HCT116 (cell line): ENCODE data around the gene MSRB2. TPM values are rescaled to one million over a fixed set of nuclear protein-coding genes. Genes with fewer than 3 reads are reported as not detected.

ENCODE experiments used
- ATAC-seq: fragments of 200-7000 bp; cut with Tn5 transposase; 2 replicates; pipeline ENCODE4 v1.9.1; 2020; ENCODE audit warnings: mild to moderate bottlenecking, moderate library complexity
- BruUV-seq: library from RNA; stranded (reverse); fragments of 400-500 nt; replicated peaks from 2 replicates; lab custom pipeline; 2021; lab: Mats Ljungman, UMichigan
- CTCF ChIA-PET: fragments of 300-600 bp; sonication (Branson Sonifier 250); formaldehyde crosslinking; loops from one replicate; lab custom pipeline; 2021; ENCODE audit warnings: antibody characterized with exemption; lab: Charles Lee
- POLR2A ChIA-PET: fragments of 300-600, 350-600 bp; sonication (Branson Sonifier 250); formaldehyde crosslinking; loops from one replicate; lab custom pipeline; 2021; ENCODE audit warnings: antibody characterized with exemption; lab: Charles Lee
- RAD21 ChIA-PET, 2 experiments: fragments of 300-600 bp; sonication (Branson Sonifier 250); formaldehyde crosslinking; loops; one replicate each; lab custom pipeline; 2023; ENCODE audit warnings: low total read pairs in 2 of 2; ENCODE audit not compliant: uncharacterized antibody in 2 of 2, unreplicated experiment in 2 of 2, low non-redundant PET in 1 of 2; lab: Charles Lee
- DNase-seq: peaks from one replicate; pipeline ENCODE4 v3.0.0-alpha.2; 2010; ENCODE audit warnings: low read depth, low spot score
- H2AFZ ChIP-seq: fragments of 200-600 bp; shearing (Covaris generic), sonication (generic); 2 replicates; pipeline ENCODE4 v1.6.1; 2017; ENCODE audit warnings: low read depth, mixed run types, mixed read lengths, antibody characterized with exemption, low read length; ENCODE audit not compliant: poor library complexity, severe bottlenecking
- H3K27ac ChIP-seq: 2 replicates; pipeline ENCODE4 v1.5.1; 2012; ENCODE audit warnings: low read depth, low read length
- H3K27me3 ChIP-seq: fragments of 200-600 bp; sonication (generic); 2 replicates; pipeline ENCODE4 v1.6.1; 2016; ENCODE audit warnings: mixed run types, low read length, mixed read lengths; ENCODE audit not compliant: insufficient read depth
- H3K36me3 ChIP-seq, 2 experiments: fragments of 200-500 bp in 1 of 2; fragments of 200-600 bp in 1 of 2; sonication (Bioruptor generic) in 1 of 2; sonication (generic) in 1 of 2; 2 replicates each; pipeline versions ENCODE4 v1.5.1 to v1.6.1; 2014 to 2016; ENCODE audit warnings: low read length in 2 of 2, inconsistent platforms in 1 of 2, mixed read lengths in 1 of 2, mixed run types in 1 of 2; ENCODE audit not compliant: insufficient read depth in 2 of 2, control insufficient read depth in 1 of 2
- H3K4me1 ChIP-seq, 2 experiments: fragments of 200-600 bp in 1 of 2; sonication (generic) in 1 of 2; 2 replicates each; pipeline versions ENCODE4 v1.5.1 to v1.6.1; 2012 to 2017; ENCODE audit warnings: low read length in 2 of 2, inconsistent platforms in 1 of 2, mild to moderate bottlenecking in 1 of 2, mixed read lengths in 1 of 2, mixed run types in 1 of 2, moderate library complexity in 1 of 2; ENCODE audit not compliant: insufficient read depth in 2 of 2, control insufficient read depth in 1 of 2
- H3K4me2 ChIP-seq: fragments of 200-600 bp; sonication (generic); 2 replicates; pipeline ENCODE4 v1.6.1; 2017; ENCODE audit warnings: mixed run types, low read length, mixed read lengths
- H3K4me3 ChIP-seq, 2 experiments: fragments of 200-600 bp in 1 of 2; sonication (generic) in 1 of 2; replicated peaks in 1 of 2; 2 replicates each; pipeline ENCODE4 v1.5.1; 2011 to 2016; ENCODE audit warnings: low read length in 2 of 2, control low read depth in 1 of 2, low read depth in 1 of 2, mild to moderate bottlenecking in 1 of 2, mixed read lengths in 1 of 2, mixed run types in 1 of 2
- H3K79me2 ChIP-seq: fragments of 200-600 bp; sonication (generic); 2 replicates; pipeline ENCODE4 v1.6.1; 2017; ENCODE audit warnings: mild to moderate bottlenecking, mixed run types, low read length, moderate library complexity, mixed read lengths; ENCODE audit not compliant: insufficient read depth
- H3K9ac ChIP-seq: fragments of 200-600 bp; sonication (generic); 2 replicates; pipeline ENCODE4 v1.6.1; 2016; ENCODE audit warnings: low read length, mixed read lengths
- H3K9me2 ChIP-seq: fragments of 200-600 bp; sonication (generic), shearing (Covaris generic); 2 replicates; pipeline ENCODE4 v1.6.1; 2017; ENCODE audit warnings: mixed run types, mild to moderate bottlenecking, moderate library complexity; ENCODE audit not compliant: insufficient read depth
- H3K9me3 ChIP-seq, 2 experiments: fragments of 200-500 bp in 1 of 2; fragments of 200-600 bp in 1 of 2; sonication (Bioruptor generic) in 1 of 2; sonication (generic) in 1 of 2; 2 replicates each; pipeline ENCODE4 v1.6.1; 2014 to 2017; ENCODE audit warnings: low read length in 2 of 2, mixed read lengths in 2 of 2, inconsistent platforms in 1 of 2, low read depth in 1 of 2, mild to moderate bottlenecking in 1 of 2, mixed run types in 1 of 2, moderate library complexity in 1 of 2; ENCODE audit not compliant: control insufficient read depth in 1 of 2, insufficient read depth in 1 of 2
- H4K20me1 ChIP-seq: fragments of 200-600 bp; sonication (generic), shearing (Covaris generic); 2 replicates; pipeline ENCODE4 v1.6.1; 2017; ENCODE audit warnings: mixed run types, mild to moderate bottlenecking, moderate library complexity; ENCODE audit not compliant: insufficient read depth
- CBX3 ChIP-seq: IDR thresholded peaks from 2 replicates; pipeline ENCODE4 v1.6.1; 2012; ENCODE audit warnings: low read depth
- CEBPB ChIP-seq: IDR thresholded peaks from 2 replicates; pipeline ENCODE4 v1.6.1; 2012; ENCODE audit warnings: low read depth
- CTCF ChIP-seq, 3 experiments: fragments of 200-600 bp in 1 of 3; sonication (generic) in 1 of 3; IDR thresholded peaks in 2 of 3; conservative IDR thresholded peaks in 1 of 3; 2 replicates each; pipeline ENCODE4 v1.5.1; 2012 to 2017; ENCODE audit warnings: low read depth in 2 of 3, low read length in 2 of 3, antibody characterized with exemption in 1 of 3, borderline replicate concordance in 1 of 3, control low read depth in 1 of 3, mild to moderate bottlenecking in 1 of 3, mixed read lengths in 1 of 3, mixed run types in 1 of 3, moderate library complexity in 1 of 3; ENCODE audit not compliant: insufficient read depth in 1 of 3
- EGR1 ChIP-seq: IDR thresholded peaks from 2 replicates; pipeline ENCODE4 v1.6.1; 2012; ENCODE audit warnings: low read depth
- ELF1 ChIP-seq: IDR thresholded peaks from 2 replicates; pipeline ENCODE4 v1.6.1; 2012; ENCODE audit warnings: low read depth, borderline replicate concordance
- EZH2phosphoT487 ChIP-seq: fragments of 200-600 bp; IDR thresholded peaks from 2 replicates; pipeline ENCODE4 v1.6.1; 2018; ENCODE audit warnings: antibody characterized with exemption, borderline replicate concordance
- FOSL1 ChIP-seq: IDR thresholded peaks from 2 replicates; pipeline ENCODE4 v1.6.1; 2012; ENCODE audit warnings: low read depth
- JUND ChIP-seq: IDR thresholded peaks from 2 replicates; pipeline ENCODE4 v1.6.1; 2012
- MAX ChIP-seq: IDR thresholded peaks from 2 replicates; pipeline ENCODE4 v1.6.1; 2012
- POLR2AphosphoS5 ChIP-seq: IDR thresholded peaks from 2 replicates; pipeline ENCODE4 v1.6.1; 2011; ENCODE audit warnings: mild to moderate bottlenecking, low read depth, low read length, moderate library complexity
- SIN3A ChIP-seq: IDR thresholded peaks from 2 replicates; pipeline ENCODE4 v1.6.1; 2012; ENCODE audit warnings: low read depth
- SP1 ChIP-seq: IDR thresholded peaks from 2 replicates; pipeline ENCODE4 v1.6.1; 2012; ENCODE audit warnings: low read depth
- SRF ChIP-seq: IDR thresholded peaks from 2 replicates; pipeline ENCODE4 v1.6.1; 2012; ENCODE audit warnings: low read depth
- ZBTB33 ChIP-seq: IDR thresholded peaks from 2 replicates; pipeline ENCODE4 v1.6.1; 2011; ENCODE audit warnings: mild to moderate bottlenecking, low read length, moderate library complexity; ENCODE audit not compliant: insufficient replicate concordance; ENCODE audit errors: extremely low read depth
- ZFX ChIP-seq: fragments of 450-650 bp; IDR thresholded peaks from 2 replicates; pipeline ENCODE4 v1.6.1; 2017
- ZNF274 ChIP-seq: fragments of 200-500 bp; sonication (Bioruptor generic); IDR thresholded peaks from 2 replicates; pipeline ENCODE4 v1.6.1; 2014; ENCODE audit warnings: mild to moderate bottlenecking, low read depth, low read length, inconsistent platforms
- intact Hi-C: fragments of 100-400 bp; cut with micrococcal nuclease; formaldehyde crosslinking; loops from 2 replicates; pipeline ENCODE4 v1.10.0; 2022
- total RNA-seq: library from RNA; stranded (reverse); gene quantifications from one replicate; pipeline ENCODE4 v1.2.1, GENCODE V29; 2021; ENCODE audit not compliant: unreplicated experiment

The MSRB2 gene
- total RNA-seq, 1 experiment from 2014 or later: 13.6 TPM

GRCh38 chr10:23094786-23095403 is 484 bp upstream of the MSRB2 start:
- no peak for DNase-seq
- H3K36me3 ChIP-seq: no peaks in the 10 kb centered on the region
- no peaks in the 10 kb centered on the region for H3K27me3 ChIP-seq
- H2AFZ ChIP-seq: peak overlapping the region; percentile 84
- H4K20me1 ChIP-seq: no peaks in the 10 kb centered on the region
- no peak overlapping the region for H3K9ac ChIP-seq
- H3K4me2 ChIP-seq: peak overlapping the region; percentile 83
- H3K4me3 ChIP-seq: peak overlapping the region in 1 of 2 experiments; percentile 3; a peak in 1 of 4 replicates
- CTCF ChIA-PET: no interaction called here
- intact Hi-C loops: no loop called here
- H3K27ac ChIP-seq: no peak overlapping the region
- POLR2A ChIA-PET: interaction anchor here (0.8 kb wide), 1 partner anchor 10 kb away, joined by 3 read pairs; no protein-coding TSS in a partner anchor
- ATAC-seq: peak; percentile 26; the same call in 1 of the 2 replicates
- peaks cover 13 to 25% of the 10 kb centered on the region in 2 experiments; a peak in 3 of 4 replicates for H3K4me1 ChIP-seq
- TF ChIP-seq EZH2phosphoT487 (no peak), ZNF274 (no peak), POLR2AphosphoS5 (no peak), CEBPB (no peak), SIN3A (no peak), ZBTB33 (no peak), ELF1 (no peak), CBX3 (no peak), SRF (no peak), FOSL1 (no peak), JUND (no peak), MAX (no peak), CTCF (IDR thresholded peaks at IDR 0.05 in 2 of 3, conservative IDR thresholded peaks at IDR 0.05 in 1 of 3; ENCODE audit: borderline replicate concordance in 1 of 3, insufficient read depth in 1 of 3, low read depth in 2 of 3, low read length in 2 of 3) (no peak), ZFX (no peak), SP1 (no peak), EGR1 (no peak)
- H3K9me2 ChIP-seq: no peaks in the 10 kb centered on the region
- no peaks in the 10 kb centered on the region for H3K9me3 ChIP-seq
- no peaks in the 10 kb centered on the region; the same call in 1 of the 2 replicates for H3K79me2 ChIP-seq
- no TSS peak for BruUV-seq
- RAD21 ChIA-PET: no interaction called here
